Measurements from ENCODE around the gene CALML4.
"Not testable (repeated sequence)": the region's sequence is repeated elsewhere in the genome, so short reads cannot be mapped to it uniquely, and the experiment has no call there.

The CALML4 gene

DNA sequence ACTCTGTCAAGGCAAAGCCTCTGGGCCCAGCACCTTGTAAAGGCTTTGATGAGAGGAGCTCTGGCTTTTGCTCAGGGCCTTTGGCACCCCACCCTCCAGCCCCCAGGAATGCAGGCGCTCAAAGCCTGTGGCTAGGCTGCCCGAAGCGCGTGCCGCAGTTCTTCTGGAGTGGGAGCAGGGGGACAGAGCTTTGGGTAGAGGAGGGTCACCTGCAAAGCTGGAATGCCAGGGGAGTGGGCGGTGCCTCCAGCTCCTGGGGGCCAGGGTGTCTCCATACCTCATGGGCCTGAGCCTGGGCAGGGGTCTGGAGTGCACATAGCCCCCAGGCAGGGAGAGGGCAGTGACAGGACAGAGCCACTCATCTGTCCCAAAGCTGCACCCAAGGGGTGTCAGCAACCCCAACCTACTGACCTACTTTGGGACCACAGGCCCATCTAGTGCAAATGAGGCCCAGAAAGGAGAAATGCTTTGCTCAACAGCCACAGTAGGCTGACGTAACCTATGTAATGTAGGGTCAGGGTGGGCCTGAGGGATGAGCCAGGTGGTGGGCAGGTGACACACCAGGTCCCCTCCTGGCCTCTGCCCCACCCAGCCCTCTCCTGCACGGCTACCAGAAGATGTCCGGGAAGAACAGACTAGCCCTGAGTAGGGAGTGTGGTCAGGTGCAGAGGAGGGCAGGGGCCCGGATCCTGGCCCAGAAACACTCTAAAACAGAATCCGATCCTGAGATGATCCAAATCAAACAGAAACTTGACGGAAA, 2.2 kb upstream of the CALML4 start:
- no peak for DNase-seq

DNA sequence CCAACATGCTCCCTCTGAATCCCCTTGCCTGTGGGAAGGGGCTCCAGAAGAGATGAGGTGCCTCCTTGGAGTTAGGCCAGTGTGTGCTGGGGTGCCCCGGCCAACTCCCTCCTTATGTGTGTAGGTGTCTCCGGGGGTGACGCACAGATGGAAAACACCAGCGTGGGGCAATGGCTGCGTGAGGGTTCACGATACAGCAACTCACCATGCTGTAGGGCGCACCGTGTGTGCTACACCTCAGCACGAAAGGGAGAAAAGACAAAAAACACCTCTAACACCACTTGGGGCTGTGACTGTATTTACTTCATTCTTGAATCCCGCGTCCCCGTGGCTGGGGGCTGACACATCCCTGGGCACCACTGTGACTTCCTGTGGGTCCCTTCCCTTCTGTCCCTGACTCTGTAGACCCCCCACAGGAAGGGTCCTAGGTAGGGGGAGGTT, 1.6 kb upstream of the CALML4 start:
- no peak for DNase-seq

DNA sequence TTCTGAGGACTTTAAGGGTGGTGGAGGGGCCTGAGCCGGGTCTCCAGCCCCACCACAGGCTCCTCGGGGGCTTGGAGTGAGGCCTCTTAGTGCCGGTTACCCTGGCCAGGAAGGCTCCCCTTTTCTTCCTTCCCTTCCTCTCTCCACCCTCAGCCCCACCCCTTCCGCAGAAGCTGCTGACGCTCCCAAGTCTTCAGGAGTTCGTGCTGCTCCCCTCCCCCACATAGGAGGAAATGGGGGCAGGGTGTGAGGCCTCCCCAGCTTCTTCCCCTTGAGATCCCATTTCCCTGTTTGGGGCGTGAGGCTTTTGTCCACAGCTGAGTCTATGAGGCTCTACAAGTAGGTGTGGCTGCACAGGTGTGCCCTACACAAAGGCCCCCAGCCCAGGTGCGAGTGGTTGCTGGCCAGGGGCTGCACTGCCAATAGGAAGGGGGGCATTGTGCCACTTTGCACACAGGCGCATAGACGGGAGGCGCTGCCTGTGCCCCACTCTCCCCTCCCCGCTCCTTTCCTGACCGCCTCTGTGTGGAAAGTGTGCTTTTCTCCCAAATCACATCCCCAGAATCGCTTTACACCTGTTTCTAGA, 915 bp upstream of the CALML4 start:
- no peak for DNase-seq

GRCh38 chr15:68205558-68205944, 419 bp upstream of the CALML4 start:
- no peak for DNase-seq

GRCh38 chr15:68204361-68204760, 771 bp downstream of the CALML4 start:
- DNase-seq, result no peak

DNA sequence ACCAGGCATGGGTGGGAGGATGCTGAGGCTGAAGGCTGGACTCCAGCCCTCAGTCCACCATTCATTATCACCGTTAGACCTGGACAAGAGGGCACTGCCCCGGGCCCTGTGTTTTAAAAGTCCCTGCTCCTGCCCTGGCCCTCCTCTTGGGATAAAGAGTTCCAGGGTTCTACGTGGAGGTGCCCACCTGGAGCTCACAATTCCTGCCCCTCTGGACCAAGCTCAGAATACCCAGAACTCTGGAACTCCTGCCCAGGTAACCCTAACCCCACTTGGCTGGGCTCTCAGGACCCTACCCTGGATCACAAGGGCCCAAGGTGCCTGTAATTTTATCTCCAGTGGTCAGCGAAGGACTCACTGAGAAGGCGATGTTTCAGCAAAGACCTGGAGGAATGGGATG, 1.2 kb downstream of the CALML4 start:
- DNase-seq, result no peak

DNA sequence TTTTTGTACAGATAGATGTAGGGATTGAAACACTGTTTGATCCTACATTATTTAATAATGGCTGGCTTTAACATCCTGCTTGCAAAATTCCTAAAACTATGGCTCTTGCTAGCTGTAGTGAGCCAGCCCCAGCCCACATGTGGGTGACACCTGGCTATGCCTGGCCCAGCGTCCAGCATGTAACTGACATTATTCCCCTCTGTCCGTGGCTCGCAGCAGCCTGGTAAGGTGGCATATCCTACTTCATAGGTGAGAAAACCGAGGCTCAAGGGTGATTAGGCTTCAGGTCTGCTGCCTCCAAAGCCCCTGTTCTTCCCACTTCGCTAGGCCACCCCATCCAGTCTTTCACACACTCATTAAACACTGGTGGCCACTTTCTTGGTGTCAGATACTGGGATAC, 1.6 kb downstream of the CALML4 start:
- DNase-seq, result no peak

DNA sequence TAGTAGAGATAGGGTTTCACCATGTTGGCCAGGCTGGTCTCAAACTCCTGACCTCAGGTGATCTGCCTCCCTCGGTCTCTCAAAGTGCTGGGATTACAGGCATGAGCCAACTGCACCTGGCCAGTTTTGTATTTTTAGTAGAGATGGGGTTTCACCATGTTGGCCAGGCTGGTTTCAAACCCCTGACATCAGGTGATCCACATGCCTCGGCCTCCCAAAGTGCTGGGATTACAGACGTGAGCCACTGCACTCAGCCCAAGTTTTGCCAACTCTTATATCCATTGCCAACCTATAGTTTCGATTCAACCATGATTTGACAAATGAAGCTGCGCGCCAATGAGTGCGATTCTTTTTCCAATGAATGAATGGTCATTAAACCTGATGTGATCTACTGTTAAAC, 2.1 kb downstream of the CALML4 start:
- DNase-seq, result not testable (repeated sequence)

DNA sequence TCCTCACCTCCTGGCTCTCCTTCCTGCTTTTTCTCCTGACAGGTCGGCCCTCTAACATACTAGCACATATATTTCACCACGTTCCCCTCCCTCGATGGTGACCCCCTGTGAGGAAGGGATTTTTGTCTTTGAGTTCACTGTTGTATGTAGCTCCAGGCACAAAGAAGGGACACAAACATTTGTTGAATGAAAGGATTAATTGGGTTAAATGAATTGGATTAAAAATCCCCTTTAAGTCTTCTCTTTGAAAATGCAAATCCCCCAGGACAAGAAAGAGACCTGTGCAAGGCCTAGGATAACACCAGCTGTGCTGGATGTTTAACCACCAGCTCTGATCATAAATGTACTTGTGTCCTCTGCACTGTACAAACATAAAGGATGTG, 3.3 kb downstream of the CALML4 start:
- DNase-seq, result no peak

GRCh38 chr15:68201153-68201878, 3.8 kb downstream of the CALML4 start:
- DNase-seq, result no peak

DNA sequence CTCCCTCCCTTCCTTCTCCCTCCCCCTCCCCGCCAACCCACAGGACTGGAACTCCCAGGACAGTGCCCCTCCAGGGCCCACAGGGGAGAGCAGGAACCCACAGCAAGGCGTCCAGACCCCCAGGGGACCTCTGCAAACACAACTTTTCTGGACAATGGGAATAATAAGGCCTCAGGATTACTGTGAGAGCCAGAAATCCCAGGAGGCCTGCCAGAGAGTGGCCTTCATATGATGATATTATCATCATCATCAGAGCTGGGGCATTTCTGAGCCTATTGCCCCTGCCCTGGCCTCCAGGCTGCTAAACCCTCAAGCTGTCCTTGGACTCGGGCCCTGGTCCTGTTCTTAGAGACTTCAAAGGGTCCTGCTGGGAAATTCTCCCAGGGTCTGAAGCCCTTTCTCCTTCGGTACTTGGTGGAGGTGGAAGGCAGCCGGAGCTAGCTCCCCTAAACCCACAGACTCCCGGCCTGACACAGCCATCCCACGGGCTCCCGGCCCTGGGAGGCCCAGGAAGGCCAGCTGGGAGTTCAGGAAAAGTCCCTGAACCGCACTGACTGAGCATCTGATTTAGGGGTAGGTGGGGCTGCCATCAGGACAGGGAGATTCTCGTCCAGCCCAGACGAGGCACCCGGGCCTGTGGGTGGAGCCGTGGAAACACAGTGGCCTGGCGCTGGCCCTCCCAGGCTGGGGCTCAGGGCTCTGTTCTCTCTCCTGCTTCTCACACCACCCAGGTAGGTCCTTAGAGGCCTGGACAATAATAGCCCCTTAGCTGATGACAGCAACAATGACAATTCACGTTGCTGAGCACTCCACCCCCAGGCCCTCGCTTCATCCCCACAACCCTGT, 4.9 kb downstream of the CALML4 start:
- DNase-seq, result no peak

GRCh38 chr15:68199340-68199739, 5.8 kb downstream of the CALML4 start:
- DNase-seq, result no peak

- no peak for DNase-seq
These were observed 7.3 kb downstream of the CALML4 start for GRCh38 chr15:68197661-68198437.

- DNase-seq, result no peak
These were observed 8.0 kb downstream of the CALML4 start for GRCh38 chr15:68197170-68197492.

DNA sequence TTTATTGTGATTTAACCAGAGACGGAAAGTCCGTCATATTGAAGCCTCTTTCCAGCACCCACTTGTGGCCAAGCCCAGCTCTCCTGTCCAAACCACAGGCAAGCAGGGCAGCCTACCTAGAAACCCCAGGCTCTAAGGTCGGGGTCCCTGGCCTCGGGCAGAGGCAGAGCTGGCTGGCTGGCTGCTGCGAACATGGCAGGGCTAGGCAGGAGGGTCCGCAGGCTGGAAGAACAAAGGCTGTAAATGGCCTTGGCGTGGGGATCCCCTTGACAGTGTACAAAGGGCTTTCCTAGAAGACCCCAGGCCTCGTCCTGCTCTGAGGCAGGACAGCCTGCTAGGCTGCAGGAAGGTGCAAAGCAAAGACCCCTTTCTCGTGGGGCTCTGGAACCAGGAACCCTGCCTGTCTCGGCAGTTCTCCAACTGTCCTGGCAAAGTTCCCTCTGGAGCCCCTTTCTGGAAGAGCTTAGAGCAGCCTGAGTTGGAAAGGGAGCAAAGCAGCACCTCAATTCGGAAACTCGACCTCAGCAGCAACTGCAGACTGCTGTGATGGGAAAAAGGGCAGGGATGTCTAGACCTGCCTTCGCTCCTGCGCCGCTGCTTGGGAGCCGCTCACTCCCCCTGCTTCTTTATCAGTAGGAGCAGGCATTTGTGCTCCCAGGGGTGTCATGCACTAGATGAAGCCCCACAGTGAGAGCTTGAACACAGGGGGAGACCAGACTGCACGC, 8.5 kb downstream of the CALML4 start:
- no peak for DNase-seq

DNA sequence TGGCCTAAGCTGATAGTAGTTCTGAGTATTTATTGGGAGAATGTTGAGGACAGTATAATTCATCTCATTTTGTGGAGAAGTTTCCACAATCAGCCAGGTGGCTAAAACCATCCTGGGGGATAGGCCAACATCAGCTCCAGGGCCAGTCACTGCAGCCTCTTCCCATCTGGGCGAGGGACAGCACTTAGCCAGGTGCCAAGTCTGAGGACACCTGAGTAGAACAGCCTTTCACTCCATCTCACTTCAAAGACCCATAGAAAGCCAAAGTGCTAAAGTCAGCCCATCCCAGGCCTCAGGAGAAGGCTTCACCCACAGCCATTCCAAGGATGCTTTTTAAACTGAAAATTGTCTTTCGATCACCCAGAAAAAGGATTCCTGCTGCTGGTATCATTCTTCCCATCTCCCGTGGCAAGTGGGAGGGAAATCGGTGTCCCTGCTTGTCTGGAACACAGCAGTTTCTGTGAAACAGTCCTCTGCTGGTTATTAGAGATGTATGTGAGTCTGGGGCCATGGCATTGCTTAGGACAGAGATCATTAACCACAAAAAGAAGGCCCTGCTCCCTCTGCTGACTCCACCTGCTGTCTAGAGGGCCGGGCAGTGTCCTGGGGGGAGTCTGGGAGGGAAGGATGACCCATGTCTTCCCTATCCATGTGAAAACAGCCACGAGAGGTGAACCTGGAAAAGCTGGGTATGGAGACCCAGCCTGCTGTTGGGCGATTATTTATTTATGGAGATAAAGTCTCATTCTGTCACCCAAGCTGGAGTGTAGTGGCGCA, 9.6 kb downstream of the CALML4 start:
- DNase-seq, result no peak

DNA sequence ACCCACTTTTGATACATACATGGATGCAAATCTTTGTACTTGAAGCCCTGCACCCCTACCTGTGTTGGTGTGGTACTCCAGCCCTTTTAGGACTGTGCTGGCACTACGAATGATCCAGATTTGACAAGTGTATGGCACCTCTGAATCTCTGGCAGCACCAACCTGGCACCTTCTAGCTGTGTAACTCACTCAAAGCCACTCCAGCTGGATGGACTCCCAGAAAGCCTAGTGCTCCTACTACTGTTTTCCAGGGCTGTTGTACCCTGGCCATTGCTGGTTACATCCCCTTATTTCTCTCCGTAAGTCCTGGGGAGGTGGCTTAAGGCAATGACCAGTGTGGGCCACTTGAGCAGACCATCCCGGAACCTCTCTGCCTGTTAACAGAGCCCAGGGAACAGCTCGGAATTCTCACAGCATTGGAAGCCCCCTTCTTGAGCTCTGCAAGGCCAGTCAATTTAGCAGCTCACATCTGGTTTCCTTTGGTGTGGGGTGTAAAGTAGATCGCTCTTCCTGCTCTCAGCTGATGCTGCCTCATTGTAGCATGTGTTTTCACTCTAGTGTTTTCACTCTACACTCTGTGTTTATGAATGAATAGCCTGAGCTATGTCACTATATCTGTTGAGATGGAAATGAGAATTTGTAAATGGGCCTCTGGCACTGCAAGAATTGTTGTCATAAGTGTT, 12.2 kb downstream of the CALML4 start:
- DNase-seq, result no peak

GRCh38 chr15:68192117-68192516, 13.0 kb downstream of the CALML4 start:
- no peak for DNase-seq

DNA sequence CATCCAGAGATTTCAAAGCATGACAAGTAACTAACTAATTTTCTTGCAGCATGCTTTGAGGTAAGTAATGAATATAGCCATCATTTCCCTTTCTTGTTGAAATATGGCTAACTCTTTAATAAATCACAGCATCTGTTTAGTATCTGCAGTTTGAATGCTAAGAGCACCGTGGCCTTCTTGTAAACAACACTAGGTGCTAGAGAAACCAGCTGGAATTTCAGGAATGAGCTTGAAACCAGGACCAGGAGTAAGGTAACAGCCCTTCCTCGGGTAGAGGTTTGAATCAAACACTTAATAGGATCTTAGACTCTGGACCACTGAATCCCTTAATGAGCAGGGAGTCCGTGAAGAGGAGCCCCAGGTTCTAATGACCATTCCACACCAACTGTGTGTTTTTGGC, 13.6 kb downstream of the CALML4 start:
- DNase-seq, result no peak

GRCh38 chr15:68190048-68190447, 15.1 kb downstream of the CALML4 start:
- no peak for DNase-seq
